NCI-H1092 treated with DMSO at 0.1 percent for 48 hours (cell line): ENCODE results near the gene KRTAP2-4.
"Not testable (repeated sequence)": the region's sequence is repeated elsewhere in the genome, so short reads cannot be mapped to it uniquely, and the experiment has no call there.

Source experiments
- DNase-seq: peaks from one replicate; lab custom pipeline; 2025; lab: John Stamatoyannopoulos, UW

KRTAP2-4 gene

GRCh38 chr17:41071606-41072360, 6.1 kb upstream of the KRTAP2-4 start:
- DNase-seq = no peak

- no peak for DNase-seq
Measured at GRCh38 chr17:41069031-41069430, 3.4 kb upstream of the KRTAP2-4 start.

GRCh38 chr17:41067281-41067680, 1.6 kb upstream of the KRTAP2-4 start:
- no peak for DNase-seq

GRCh38 chr17:41065016-41065689, 526 bp downstream of the KRTAP2-4 start:
- not testable (repeated sequence) for DNase-seq

- DNase-seq = no peak
Measured at GRCh38 chr17:41064301-41064700, 1.4 kb downstream of the KRTAP2-4 start.

- no peak for DNase-seq
Measured at GRCh38 chr17:41063449-41063848, 2.2 kb downstream of the KRTAP2-4 start.

GRCh38 chr17:41061964-41062363, 3.7 kb downstream of the KRTAP2-4 start:
- no peak for DNase-seq

GRCh38 chr17:41060052-41060604, 5.6 kb downstream of the KRTAP2-4 start, which contains the start of gene KRTAP2-3:
TSS of gene KRTAP2-3 (minus strand) at chr17:41060114. CDS start at chr17:41060050, 64 bp downstream.
- DNase-seq = no peak

- not testable (repeated sequence) for DNase-seq
Measured at GRCh38 chr17:41059276-41060051, 6.2 kb downstream of the KRTAP2-4 start.

- no peak for DNase-seq
Measured at GRCh38 chr17:41058741-41059140, 6.9 kb downstream of the KRTAP2-4 start.

- DNase-seq = no peak
Measured at GRCh38 chr17:41057547-41057946, 8.1 kb downstream of the KRTAP2-4 start.

GRCh38 chr17:41055130-41055529, 10.5 kb downstream of the KRTAP2-4 start, which contains the start of gene KRTAP2-2:
TSS of gene KRTAP2-2 (minus strand) at chr17:41055230. CDS start at chr17:41055211, 19 bp downstream.
- DNase-seq = not testable (repeated sequence)

- DNase-seq = not testable (repeated sequence)
Measured at GRCh38 chr17:41054556-41054955, 11.1 kb downstream of the KRTAP2-4 start.

GRCh38 chr17:41054025-41054424, 11.7 kb downstream of the KRTAP2-4 start:
- no peak for DNase-seq

GRCh38 chr17:41052566-41052965, 13.1 kb downstream of the KRTAP2-4 start:
- DNase-seq = no peak

GRCh38 chr17:41049110-41049509, 16.6 kb downstream of the KRTAP2-4 start:
- DNase-seq = no peak

- DNase-seq = no peak
Measured at GRCh38 chr17:41048441-41048840, 17.2 kb downstream of the KRTAP2-4 start.

- DNase-seq = not testable (repeated sequence)
Measured at GRCh38 chr17:41046735-41047465, 18.8 kb downstream of the KRTAP2-4 start, which contains the start of gene KRTAP2-1. TSS of gene KRTAP2-1 (minus strand) at chr17:41047316. CDS start at chr17:41047267, 49 bp downstream.

GRCh38 chr17:41042953-41043352, 22.7 kb downstream of the KRTAP2-4 start:
- DNase-seq = no peak

- not testable (repeated sequence) for DNase-seq
Measured at GRCh38 chr17:41040783-41041571, 24.7 kb downstream of the KRTAP2-4 start, which contains the start of gene KRTAP1-1. TSS of gene KRTAP1-1 (minus strand) at chr17:41041450. CDS start at chr17:41041397, 53 bp downstream.
